UCSD-AML1 (cell line): Measurements from ENCODE around the gene TMEM109.

Experiments
- DNase-seq: peaks from one replicate; lab custom pipeline; 2025; ENCODE audit not compliant: unreplicated experiment; lab: John Stamatoyannopoulos, UW

Gene TMEM109

GRCh38 chr11:60878245-60879101 is 35.5 kb upstream of the TMEM109 start:
- DNase-seq, result no peak

- no peak for DNase-seq
Observed at GRCh38 chr11:60879104-60879503, 34.9 kb upstream of the TMEM109 start.

- DNase-seq, result no peak
Observed at GRCh38 chr11:60879971-60880588, 33.9 kb upstream of the TMEM109 start.

- no peak for DNase-seq
Observed at GRCh38 chr11:60880643-60881282, 33.2 kb upstream of the TMEM109 start.

GRCh38 chr11:60887556-60887955 is 26.4 kb upstream of the TMEM109 start:
- peak; percentile 52 for DNase-seq

GRCh38 chr11:60889869-60890311 is 24.1 kb upstream of the TMEM109 start:
- DNase-seq, result no peak

GRCh38 chr11:60890696-60891095 is 23.3 kb upstream of the TMEM109 start:
- DNase-seq, result peak; percentile 34

GRCh38 chr11:60891103-60891741 is 22.7 kb upstream of the TMEM109 start:
- DNase-seq, result peak; percentile 65

GRCh38 chr11:60895687-60896086 is 18.3 kb upstream of the TMEM109 start:
- no peak for DNase-seq

GRCh38 chr11:60897496-60897895 is 16.5 kb upstream of the TMEM109 start:
- no peak for DNase-seq

GRCh38 chr11:60899046-60899936 is 14.7 kb upstream of the TMEM109 start:
- DNase-seq, result peak; percentile 34

GRCh38 chr11:60899977-60900376 is 14.0 kb upstream of the TMEM109 start:
- DNase-seq, result no peak

GRCh38 chr11:60900673-60901404 is 13.1 kb upstream of the TMEM109 start:
- DNase-seq, result no peak

- no peak for DNase-seq
Observed at GRCh38 chr11:60902625-60903024, 11.3 kb upstream of the TMEM109 start.

GRCh38 chr11:60905047-60905446 is 8.9 kb upstream of the TMEM109 start:
- DNase-seq, result no peak

- no peak for DNase-seq
Observed at GRCh38 chr11:60905551-60906113, 8.3 kb upstream of the TMEM109 start.

- peak; percentile 97 for DNase-seq
Observed at GRCh38 chr11:60906132-60906972, 7.6 kb upstream of the TMEM109 start, which contains the start of gene PRPF19. Gene PRPF19, minus strand, starts transcription at chr11:60906585. Its CDS starts 203 bp downstream, at chr11:60906382.

GRCh38 chr11:60908803-60909202 is 5.2 kb upstream of the TMEM109 start:
- DNase-seq, result no peak
